Spleen (tissue), 11 donors: ENCODE data around the gene TBCB. TPM values are rescaled to one million over a fixed set of nuclear protein-coding genes. Genes with fewer than 3 reads are reported as not detected.

Experiments used
- DNase-seq: peaks from one replicate; pipeline ENCODE4 v3.0.0-alpha.2; 2020
- H3K27ac ChIP-seq, 8 donors: fragments of 200-600 bp; sonication (generic) in 7 of 8; 1 replicate in 4 of 8; 2 replicates in 4 of 8; pipeline versions ENCODE4 v1.5.0 to v1.8.0; 2016 to 2021; ENCODE audit warnings: inconsistent platforms in 4 of 8, mild to moderate bottlenecking in 4 of 8, moderate library complexity in 1 of 8
- H3K27me3 ChIP-seq, 7 donors: fragments of 200-600 bp; sonication (generic) in 6 of 7; replicated peaks in 1 of 7; 1 replicate in 4 of 7; 2 replicates in 3 of 7; pipeline versions ENCODE4 v1.5.0 to v1.8.0; 2016 to 2021; ENCODE audit warnings: inconsistent platforms in 3 of 7, mild to moderate bottlenecking in 1 of 7
- H3K36me3 ChIP-seq, 6 donors: fragments of 200-600 bp; sonication (generic) in 5 of 6; 1 replicate in 4 of 6; 2 replicates in 2 of 6; pipeline versions ENCODE4 v1.5.0 to v1.8.0; 2016 to 2021; ENCODE audit warnings: inconsistent platforms in 2 of 6
- H3K4me1 ChIP-seq, 6 donors: fragments of 200-600 bp; sonication (generic) in 5 of 6; 1 replicate in 3 of 6; 2 replicates in 3 of 6; pipeline versions ENCODE4 v1.5.0 to v1.8.0; 2016 to 2021; ENCODE audit warnings: inconsistent platforms in 3 of 6
- H3K4me3 ChIP-seq, 8 donors: fragments of 200-600 bp; sonication (generic) in 7 of 8; 1 replicate in 4 of 8; 2 replicates in 4 of 8; pipeline versions ENCODE4 v1.5.0 to v1.8.0; 2016 to 2021; ENCODE audit warnings: inconsistent platforms in 4 of 8, mild to moderate bottlenecking in 4 of 8, moderate library complexity in 2 of 8
- H3K9me3 ChIP-seq, 8 donors: fragments of 200-600 bp; sonication (generic) in 7 of 8; 1 replicate in 4 of 8; 2 replicates in 4 of 8; pipeline versions ENCODE4 v1.5.0 to v1.8.0; 2016 to 2021; ENCODE audit warnings: inconsistent platforms in 4 of 8
- CTCF ChIP-seq, 11 experiments: fragments of 200-600 bp in 7 of 11; fragments of 450-650 bp in 4 of 11; sonication (generic) in 4 of 11; IDR thresholded peaks in 8 of 11; conservative IDR thresholded peaks in 3 of 11; 1 replicate in 7 of 11; 2 replicates in 4 of 11; pipeline versions ENCODE4 v1.4.0 to v1.8.0; 2016 to 2021; ENCODE audit warnings: antibody characterized with exemption in 11 of 11, inconsistent platforms in 4 of 11, mild to moderate bottlenecking in 1 of 11
- POLR2A ChIP-seq, 3 donors: fragments of 450-650 bp; IDR thresholded peaks; one replicate each; pipeline ENCODE4 v1.5.1; 2017; ENCODE audit warnings: antibody characterized with exemption in 3 of 3, mild to moderate bottlenecking in 1 of 3
- POLR2AphosphoS5 ChIP-seq, 3 donors: sonication (generic); formaldehyde crosslinking; IDR thresholded peaks; one replicate each; pipeline ENCODE4 v1.5.1; 2017; ENCODE audit warnings: antibody characterized with exemption in 3 of 3
- WGBS, 5 donors: extraction: QIAGEN DNeasy Blood & Tissue Kit in 3 of 5; methylation state at CpG; one replicate each; pipeline versions ENCODE4 v1.1.5 to v1.1.7; 2013 to 2018; 5-methylcytosine and 5-hydroxymethylcytosine counted together
- intact Hi-C: fragments of 100-400 bp; cut with DNase I; formaldehyde crosslinking; loops from one replicate; pipeline ENCODE4 v1.15.0; 2023; ENCODE audit warnings: low total_unique reads
- polyA plus RNA-seq, 3 donors: library from polyadenylated mRNA; stranded (reverse); fragments of 200-250 nt; gene quantifications; one replicate each; pipeline ENCODE4 v1.2.1, GENCODE V29; 2013
- total RNA-seq, 7 donors: library from RNA; depleted of rRNA in 3 of 7; stranded (reverse); fragments of >200 nt in 3 of 7; fragmentation: NEBNext Ultra II Directional in 4 of 7; extraction: Animal tissue kit (Norgen Biotek cat#: 25700) in 4 of 7; gene quantifications; one replicate each; pipeline versions ENCODE4 v1.1.0 to v1.2.1, GENCODE V29; 2016 to 2021
- donor health status: healthy with polysubstance abuse.
- donor health status: DM: no; HTN: no; CAD: no; lungs with moderate emphysema.
- donor health status: DM: no; HTN: no; CAD: no.
- donor health status: Bipolar disorder and iron deficiency.
- donor health status: healthy.
- donor health status: DM: no; HTN: no; CAD: no.
- donor health status: DM: yes; HTN: yes; CAD: no.

The TBCB gene
- total and polyA plus RNA-seq, 10 donors, result 87.8 to 170 (median 120) TPM

- no peaks in the 10 kb centered on the region for H3K27me3 ChIP-seq
- 83 to 100% (median 94%) methylated on average over 1 of the region's 1 CpG for WGBS, 5 donors
- peaks cover 15 to 57% (median 35%) of the 10 kb centered on the region in 6 donors for H3K4me1 ChIP-seq
- no peak for DNase-seq
- peak overlapping the region in 7 of 8 donors; percentile 87 to 96 (median 93) for H3K27ac ChIP-seq
- H3K9me3 ChIP-seq, result no peaks in the 10 kb centered on the region
- intact Hi-C loops, result loop anchor here (10.0 kb wide), 1 partner anchor 61 kb away; the partner anchor contains the start of genes THAP8 and WDR62
- H3K36me3 ChIP-seq, result peaks cover 0 to 75% (median 43%) of the 10 kb centered on the region in 6 donors
- TF ChIP-seq POLR2AphosphoS5 (IDR thresholded peaks at IDR 0.05) (no peak), POLR2A (IDR thresholded peaks at IDR 0.05) (no peak), CTCF (IDR thresholded peaks at IDR 0.05 in 8 of 11, conservative IDR thresholded peaks at IDR 0.05 in 3 of 11) (no peak)
- peak overlapping the region in 7 of 8 donors; percentile 71 to 96 (median 82) for H3K4me3 ChIP-seq
Measured at GRCh38 chr19:36116344-36116637, 1.0 kb downstream of the TBCB start.

- Histone ChIP-seq H3K4me3 (no peak overlapping the region), H3K4me1 (peaks cover 6 to 34% (median 21%) of the 10 kb centered on the region in 6 donors), H3K27ac (no peak overlapping the region), H3K9me3 (no peaks in the 10 kb centered on the region), H3K27me3 (no peaks in the 10 kb centered on the region), H3K36me3 (peaks cover 0 to 91% (median 63%) of the 10 kb centered on the region in 6 donors)
- DNase-seq, result no peak
- no peak for TF ChIP-seq CTCF (IDR thresholded peaks at IDR 0.05 in 8 of 11, conservative IDR thresholded peaks at IDR 0.05 in 3 of 11)
- peak in 1 of 3 donors; percentile 19 for TF ChIP-seq POLR2AphosphoS5 (IDR thresholded peaks at IDR 0.05)
- intact Hi-C loops, result no loop called here
- 92 to 94% (median 93%) methylated on average over 26 of the region's 26 CpGs for WGBS, 5 donors
Measured at GRCh38 chr19:36120092-36120983, 5.1 kb downstream of the TBCB start.

- H3K4me3 ChIP-seq, result no peak overlapping the region
- TF ChIP-seq CTCF (IDR thresholded peaks at IDR 0.05 in 8 of 11, conservative IDR thresholded peaks at IDR 0.05 in 3 of 11) (no peak), POLR2AphosphoS5 (IDR thresholded peaks at IDR 0.05) (no peak), POLR2A (IDR thresholded peaks at IDR 0.05) (no peak)
- intact Hi-C loops, result no loop called here
- WGBS, 5 donors, result 91 to 97% (median 96%) methylated on average over 15 to 18 of the region's 18 CpGs
- no peaks in the 10 kb centered on the region for H3K9me3 ChIP-seq
- no peak for DNase-seq
- no peaks in the 10 kb centered on the region for H3K27me3 ChIP-seq
- H3K4me1 ChIP-seq, result peaks cover 5 to 29% (median 18%) of the 10 kb centered on the region in 6 donors
- no peak overlapping the region for H3K27ac ChIP-seq
- peaks cover 0 to 97% (median 69%) of the 10 kb centered on the region in 6 donors for H3K36me3 ChIP-seq
Measured at GRCh38 chr19:36120984-36121358, 5.7 kb downstream of the TBCB start.

- no peak for DNase-seq
- H3K27me3 ChIP-seq, result no peaks in the 10 kb centered on the region
- intact Hi-C loops, result no loop called here
- no peak overlapping the region for H3K4me3 ChIP-seq
- WGBS, 5 donors, result 81 to 87% (median 86%) methylated on average over 38 to 49 of the region's 49 CpGs
- H3K27ac ChIP-seq, result no peak overlapping the region
- H3K4me1 ChIP-seq, result peaks cover 0 to 23% (median 12%) of the 10 kb centered on the region in 6 donors
- peaks cover 0 to 98% (median 69%) of the 10 kb centered on the region in 6 donors for H3K36me3 ChIP-seq
- TF ChIP-seq CTCF (IDR thresholded peaks at IDR 0.05 in 8 of 11, conservative IDR thresholded peaks at IDR 0.05 in 3 of 11) (no peak), POLR2A (IDR thresholded peaks at IDR 0.05) (no peak), POLR2AphosphoS5 (IDR thresholded peaks at IDR 0.05) (peak in 2 of 3 donors; percentile 27 to 46)
- H3K9me3 ChIP-seq, result no peaks in the 10 kb centered on the region
Measured at GRCh38 chr19:36121486-36122124, 6.3 kb downstream of the TBCB start.
